GM23338 (cell line): Measurements from ENCODE around the gene BNC2. TPM values are rescaled to one million over a fixed set of nuclear protein-coding genes. Genes with fewer than 3 reads are reported as not detected.

ENCODE experiments used
- ATAC-seq: fragments of 200-7000 bp; cut with Tn5 transposase; 3 replicates; pipeline ENCODE4 v1.9.1; 2020
- DNase-seq: peaks from one replicate; pipeline ENCODE4 v3.0.0-alpha.2; 2015; ENCODE audit warnings: low spot score
- H2AFZ ChIP-seq: fragments of 200-600 bp; sonication (generic); 2 replicates; pipeline ENCODE4 v1.8.0; 2016; ENCODE audit warnings: antibody characterized with exemption, mild to moderate bottlenecking, moderate library complexity
- H3F3A ChIP-seq: fragments of 200-600 bp; sonication (generic); replicated peaks from 2 replicates; pipeline ENCODE4 v1.8.0; 2017; ENCODE audit warnings: antibody characterized with exemption, mixed run types, low read depth
- H3K27ac ChIP-seq: fragments of 200-600 bp; sonication (generic); 2 replicates; pipeline ENCODE4 v1.6.1; 2016; ENCODE audit warnings: low read depth
- H3K27me3 ChIP-seq: fragments of 200-600 bp; sonication (generic); 2 replicates; pipeline ENCODE4 v1.8.0; 2016; ENCODE audit warnings: mild to moderate bottlenecking, mixed run types, moderate library complexity; ENCODE audit not compliant: insufficient read depth
- H3K36me3 ChIP-seq: fragments of 200-600 bp; sonication (generic); 2 replicates; pipeline ENCODE4 v1.8.0; 2016; ENCODE audit warnings: mild to moderate bottlenecking; ENCODE audit not compliant: insufficient read depth
- H3K4me1 ChIP-seq: fragments of 200-600 bp; sonication (generic); 2 replicates; pipeline ENCODE4 v1.8.0; 2016; ENCODE audit warnings: mild to moderate bottlenecking, moderate library complexity; ENCODE audit not compliant: insufficient read depth
- H3K4me2 ChIP-seq: fragments of 200-600 bp; sonication (generic); 2 replicates; pipeline ENCODE4 v1.7.1; 2017; ENCODE audit warnings: mixed run types
- H3K4me3 ChIP-seq: fragments of 200-600 bp; sonication (generic); 2 replicates; pipeline ENCODE4 v1.6.1; 2016; ENCODE audit warnings: mixed run types
- H3K79me2 ChIP-seq: fragments of 200-600 bp; sonication (generic); replicated peaks from 2 replicates; pipeline ENCODE4 v1.8.0; 2017; ENCODE audit warnings: mild to moderate bottlenecking; ENCODE audit not compliant: insufficient read depth
- H3K9me2 ChIP-seq: fragments of 200-600 bp; sonication (generic); 2 replicates; pipeline ENCODE4 v1.8.0; 2017; ENCODE audit not compliant: insufficient read depth
- H4K20me1 ChIP-seq: fragments of 200-600 bp; sonication (generic); replicated peaks from 2 replicates; pipeline ENCODE4 v1.8.0; 2017; ENCODE audit warnings: mild to moderate bottlenecking; ENCODE audit not compliant: insufficient read depth
- H3K27ac Mint-ChIP-seq: 2 replicates; pipeline ENCODE4 v1.8.0; 2020; ENCODE audit warnings: inconsistent platforms, mild to moderate bottlenecking, moderate library complexity, mixed read lengths
- H3K27me3 Mint-ChIP-seq: 3 replicates; pipeline ENCODE4 v1.8.0; 2022; ENCODE audit warnings: low read depth, mild to moderate bottlenecking, moderate library complexity, mixed read lengths, inconsistent platforms; ENCODE audit not compliant: insufficient read depth, poor library complexity
- H3K36me3 Mint-ChIP-seq: 3 replicates; pipeline ENCODE4 v1.8.0; 2021; ENCODE audit warnings: low read depth, mild to moderate bottlenecking, inconsistent platforms, moderate library complexity, mixed read lengths
- H3K4me1 Mint-ChIP-seq: 3 replicates; pipeline ENCODE4 v1.8.0; 2020; ENCODE audit warnings: mild to moderate bottlenecking, inconsistent platforms, mixed read lengths
- H3K4me3 Mint-ChIP-seq: 3 replicates; pipeline ENCODE4 v1.8.0; 2021; ENCODE audit warnings: moderate library complexity, mild to moderate bottlenecking, inconsistent platforms, mixed read lengths
- H3K9me3 Mint-ChIP-seq: 3 replicates; pipeline ENCODE4 v1.8.0; 2020; ENCODE audit warnings: moderate library complexity, mild to moderate bottlenecking, inconsistent platforms, mixed read lengths
- CREB1 ChIP-seq: fragments of 250-450 bp; sonication (Bioruptor Pico); IDR thresholded peaks from 2 replicates; pipeline ENCODE4 v1.5.0; 2020; ENCODE audit warnings: low read depth, mild to moderate bottlenecking, moderate library complexity
- CTCF ChIP-seq, 2 experiments: fragments of 200-600 bp in 1 of 2; sonication (generic) in 1 of 2; conservative IDR thresholded peaks; 2 replicates each; pipeline versions ENCODE4 v1.5.1 to v1.6.1; 2016 to 2017; ENCODE audit warnings: antibody characterized with exemption in 2 of 2, low read depth in 2 of 2, mild to moderate bottlenecking in 2 of 2, moderate library complexity in 1 of 2
- ETS1 ChIP-seq: IDR thresholded peaks from 2 replicates; pipeline ENCODE4 v1.6.1; 2016; ENCODE audit warnings: antibody characterized with exemption
- EZH2 ChIP-seq: fragments of 200-600 bp; sonication (generic); IDR thresholded peaks from one replicate; pipeline ENCODE4 v1.8.0; 2017; ENCODE audit warnings: antibody characterized with exemption, mild to moderate bottlenecking, low read depth; ENCODE audit not compliant: unreplicated experiment
- EZH2phosphoT487 ChIP-seq: fragments of 200-600 bp; sonication (generic); IDR thresholded peaks from one replicate; pipeline ENCODE4 v1.8.1; 2018; ENCODE audit warnings: antibody characterized with exemption; ENCODE audit not compliant: unreplicated experiment
- JUNB ChIP-seq: IDR thresholded peaks from one replicate; pipeline ENCODE4 v1.6.1; 2016; ENCODE audit warnings: antibody characterized with exemption; ENCODE audit not compliant: unreplicated experiment
- NANOG ChIP-seq: IDR thresholded peaks from 2 replicates; pipeline ENCODE4 v1.6.1; 2016; ENCODE audit warnings: antibody characterized with exemption, borderline replicate concordance
- POLR2AphosphoS5 ChIP-seq: IDR thresholded peaks from 2 replicates; pipeline ENCODE4 v1.6.1; 2016; ENCODE audit warnings: antibody characterized with exemption, low read depth
- REST ChIP-seq: IDR thresholded peaks from one replicate; pipeline ENCODE4 v1.6.1; 2018; ENCODE audit warnings: antibody characterized with exemption; ENCODE audit not compliant: unreplicated experiment
- STAT1 ChIP-seq: IDR thresholded peaks from one replicate; pipeline ENCODE4 v1.6.1; 2016; ENCODE audit warnings: antibody characterized with exemption; ENCODE audit not compliant: unreplicated experiment
- ZNF114 ChIP-seq: fragments of 250-450 bp; sonication (Bioruptor Pico); IDR thresholded peaks from 2 replicates; pipeline ENCODE4 v1.5.0; 2020; ENCODE audit warnings: mild to moderate bottlenecking, moderate library complexity
- ZNF331 ChIP-seq: fragments of 250-450 bp; sonication (Bioruptor Pico); IDR thresholded peaks from 2 replicates; pipeline ENCODE4 v1.5.0; 2020; ENCODE audit warnings: low read depth, mild to moderate bottlenecking, moderate library complexity
- polyA plus RNA-seq: library from polyadenylated mRNA; unstranded; fragments of >200 nt; fragmentation: Nextera tagmentation; extraction: Ambion mirVana; gene quantifications from 2 replicates; pipeline ENCODE4 v1.2.1, GENCODE V29; 2016
- total RNA-seq: library from RNA; depleted of rRNA; stranded (reverse); fragments of >200 nt; shearing (Covaris generic); gene quantifications from 2 replicates; pipeline ENCODE4 v1.2.3, GENCODE V29; 2014

BNC2 gene
- total and polyA plus RNA-seq, 2 experiments from 2014 or later: 12.7 to 13.2 TPM

- H3K36me3 Mint-ChIP-seq: peaks cover 7% of the 10 kb centered on the region; the same call in 2 of the 3 replicates
- no peak overlapping the region for H3K4me3 Mint-ChIP-seq
- peaks cover 10% of the 10 kb centered on the region; the same call in 1 of the 2 replicates for H3K79me2 ChIP-seq
- H3K27ac ChIP-seq: no peak overlapping the region
- H3K4me2 ChIP-seq: no peak overlapping the region
- H3K9me2 ChIP-seq: no peaks in the 10 kb centered on the region
- ATAC-seq: no peak
- H3K27me3 Mint-ChIP-seq: peaks cover 1% of the 10 kb centered on the region
- H3K4me1 Mint-ChIP-seq: peaks cover 38% of the 10 kb centered on the region
- TF ChIP-seq EZH2phosphoT487: no peak
- TF ChIP-seq ZNF331: no peak
- TF ChIP-seq EZH2: no peak
- TF ChIP-seq REST: no peak
- no peaks in the 10 kb centered on the region; the same call in 1 of the 2 replicates for H3F3A ChIP-seq
- H3K4me1 ChIP-seq: peaks cover 15% of the 10 kb centered on the region
- no peaks in the 10 kb centered on the region for H3K9me3 Mint-ChIP-seq
- H3K36me3 ChIP-seq: no peaks in the 10 kb centered on the region
- no peak overlapping the region for H3K4me3 ChIP-seq
- DNase-seq: no peak
- no peak overlapping the region for H3K27ac Mint-ChIP-seq
- no peaks in the 10 kb centered on the region for H3K27me3 ChIP-seq
- H4K20me1 ChIP-seq: no peaks in the 10 kb centered on the region
- H2AFZ ChIP-seq: no peak overlapping the region
Measured at GRCh38 chr9:16775330-16775729, 95.1 kb downstream of the BNC2 start.

GRCh38 chr9:16773617-16774016, 96.9 kb downstream of the BNC2 start:
- Histone ChIP-seq H3K27ac (no peak overlapping the region), H3K27me3 (no peaks in the 10 kb centered on the region), H3K9me2 (no peaks in the 10 kb centered on the region), H2AFZ (no peak overlapping the region), H3F3A (peaks cover 6% of the 10 kb centered on the region; the same call in 1 of the 2 replicates), H3K79me2 (peaks cover 10% of the 10 kb centered on the region; the same call in 1 of the 2 replicates), H3K4me1 (peaks cover 31% of the 10 kb centered on the region), H3K36me3 (no peaks in the 10 kb centered on the region), H3K4me2 (no peak overlapping the region), H4K20me1 (no peaks in the 10 kb centered on the region), H3K4me3 (no peak overlapping the region)
- peaks cover 54% of the 10 kb centered on the region for H3K4me1 Mint-ChIP-seq
- no peak overlapping the region for H3K4me3 Mint-ChIP-seq
- H3K27ac Mint-ChIP-seq: no peak overlapping the region
- H3K27me3 Mint-ChIP-seq: no peaks in the 10 kb centered on the region
- ATAC-seq: no peak
- H3K36me3 Mint-ChIP-seq: peaks cover 3% of the 10 kb centered on the region
- DNase-seq: no peak
- H3K9me3 Mint-ChIP-seq: no peaks in the 10 kb centered on the region
- no peak for TF ChIP-seq CREB1 (CRISPR knock-in tag)
- TF ChIP-seq ZNF331: no peak
- TF ChIP-seq CTCF (conservative IDR thresholded peaks at IDR 0.05; ENCODE audit: low read depth in 2 of 2): no peak
- no peak for TF ChIP-seq ETS1
- no peak for TF ChIP-seq NANOG
- TF ChIP-seq POLR2AphosphoS5: no peak
- no peak for TF ChIP-seq EZH2phosphoT487
- TF ChIP-seq ZNF114 (CRISPR knock-in tag): no peak
- no peak for TF ChIP-seq JUNB
- TF ChIP-seq EZH2: no peak
- no peak for TF ChIP-seq STAT1
- TF ChIP-seq REST: no peak
